Dendritic cell treated with granulocyte-macrophage colony-stimulating factor and Interleukin-4, amounts not matched to agents 40 ng/mL and 50 ng/mL, for 4 days (primary cell): Measurements from ENCODE around the gene ASAP2.
A peak's percentile ranks its signal among the peaks of the same experiment; 100 is the strongest.

Experiments used
- H3K27ac Mint-ChIP-seq: one replicate; pipeline ENCODE4 v1.8.0; 2022; ENCODE audit warnings: mild to moderate bottlenecking, mixed read lengths
- H3K27me3 Mint-ChIP-seq: one replicate; pipeline ENCODE4 v1.8.0; 2022; ENCODE audit warnings: mild to moderate bottlenecking, mixed read lengths
- H3K36me3 Mint-ChIP-seq: one replicate; pipeline ENCODE4 v1.8.0; 2022; ENCODE audit warnings: low read depth, mixed read lengths
- H3K4me1 Mint-ChIP-seq: one replicate; pipeline ENCODE4 v1.8.0; 2022; ENCODE audit warnings: low read depth, mixed read lengths
- H3K4me3 Mint-ChIP-seq: one replicate; pipeline ENCODE4 v1.8.0; 2022; ENCODE audit warnings: mild to moderate bottlenecking, moderate library complexity, mixed read lengths
- H3K9me3 Mint-ChIP-seq: one replicate; pipeline ENCODE4 v1.8.0; 2022; ENCODE audit warnings: mixed read lengths
- intact Hi-C: fragments of 100-400 bp; cut with micrococcal nuclease; formaldehyde crosslinking; loops from one replicate; pipeline ENCODE4 v1.15.0; 2022

The ASAP2 gene

GRCh38 chr2:9331704-9332103 lies 125.1 kb downstream of the ASAP2 start:
- no peaks in the 10 kb centered on the region for H3K36me3 Mint-ChIP-seq
- H3K27me3 Mint-ChIP-seq: no peaks in the 10 kb centered on the region
- H3K27ac Mint-ChIP-seq: no peak overlapping the region
- H3K4me1 Mint-ChIP-seq: peaks cover 49% of the 10 kb centered on the region
- intact Hi-C loops: loop anchor here (2.0 to 5.0 kb wide), 2 partner anchors 124 to 189 kb away; partner anchors contain the start of gene ASAP2
- H3K4me3 Mint-ChIP-seq: no peak overlapping the region
- no peaks in the 10 kb centered on the region for H3K9me3 Mint-ChIP-seq

DNA sequence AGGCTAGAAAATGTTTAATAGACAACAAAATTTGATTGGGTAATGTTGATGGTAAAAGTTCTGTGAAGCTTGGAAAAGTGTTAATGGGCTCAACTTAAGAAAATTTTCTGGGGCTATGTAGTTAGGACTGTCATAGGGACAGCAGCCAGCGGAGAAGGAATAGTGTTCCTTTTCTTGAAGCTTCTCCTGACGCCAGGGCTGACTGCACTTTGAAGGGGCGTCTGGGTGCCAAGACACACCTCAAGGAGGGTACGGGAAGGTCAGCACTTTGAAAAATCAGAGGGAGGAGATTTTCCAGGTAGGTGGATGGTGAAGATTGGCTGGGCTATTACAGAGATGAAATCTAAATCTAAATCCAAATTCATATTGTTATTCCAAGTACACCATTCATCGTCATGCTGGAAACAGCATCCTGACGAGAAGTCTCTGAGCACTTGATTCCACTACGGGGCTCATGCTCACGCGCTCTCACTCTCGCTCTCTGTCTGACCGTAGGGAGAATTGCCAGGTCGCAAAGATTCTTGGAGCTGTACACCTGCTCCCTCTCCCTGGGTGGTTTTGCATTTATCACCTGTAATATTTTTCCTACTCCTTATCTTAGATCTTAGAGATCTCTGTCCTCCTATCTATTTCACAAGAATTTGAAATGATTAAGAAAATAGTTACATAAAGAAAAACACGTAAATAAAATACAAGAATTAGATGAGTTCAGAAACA lies 125.7 kb downstream of the ASAP2 start:
- Mint-ChIP-seq H3K9me3 (no peaks in the 10 kb centered on the region), H3K4me1 (peaks cover 51% of the 10 kb centered on the region), H3K4me3 (no peak overlapping the region), H3K36me3 (no peaks in the 10 kb centered on the region), H3K27ac (no peak overlapping the region), H3K27me3 (no peaks in the 10 kb centered on the region)
- intact Hi-C loops: loop anchor here (2.0 to 5.0 kb wide), 2 partner anchors 125 to 189 kb away; partner anchors contain the start of gene ASAP2

- intact Hi-C loops: loop anchor here (2.0 to 5.0 kb wide), 2 partner anchors 126 to 190 kb away; partner anchors contain the start of gene ASAP2
- peaks cover 48% of the 10 kb centered on the region for H3K4me1 Mint-ChIP-seq
- H3K27ac Mint-ChIP-seq: no peak overlapping the region
- no peak overlapping the region for H3K4me3 Mint-ChIP-seq
- no peaks in the 10 kb centered on the region for H3K9me3 Mint-ChIP-seq
- no peaks in the 10 kb centered on the region for H3K36me3 Mint-ChIP-seq
- no peaks in the 10 kb centered on the region for H3K27me3 Mint-ChIP-seq
Observed at GRCh38 chr2:9332853-9333245, 126.2 kb downstream of the ASAP2 start.

- H3K4me1 Mint-ChIP-seq: peaks cover 44% of the 10 kb centered on the region
- peaks cover 6% of the 10 kb centered on the region for H3K36me3 Mint-ChIP-seq
- intact Hi-C loops: loop anchor here (2.0 to 5.0 kb wide), 2 partner anchors 126 to 191 kb away; partner anchors contain the start of gene ASAP2
- H3K27me3 Mint-ChIP-seq: no peaks in the 10 kb centered on the region
- peak overlapping the region; percentile 13 for H3K27ac Mint-ChIP-seq
- H3K9me3 Mint-ChIP-seq: no peaks in the 10 kb centered on the region
- no peak overlapping the region for H3K4me3 Mint-ChIP-seq
Observed at GRCh38 chr2:9333591-9334171, 127.1 kb downstream of the ASAP2 start.

GRCh38 chr2:9334761-9335160 lies 128.1 kb downstream of the ASAP2 start:
- Mint-ChIP-seq H3K27me3 (no peaks in the 10 kb centered on the region), H3K4me1 (peaks cover 36% of the 10 kb centered on the region), H3K4me3 (no peak overlapping the region), H3K36me3 (peaks cover 6% of the 10 kb centered on the region), H3K27ac (peak overlapping the region; percentile 81), H3K9me3 (no peaks in the 10 kb centered on the region)
- intact Hi-C loops: loop anchor here (5.0 kb wide), 1 partner anchor 127 kb away; the partner anchor contains the start of gene ASAP2

DNA sequence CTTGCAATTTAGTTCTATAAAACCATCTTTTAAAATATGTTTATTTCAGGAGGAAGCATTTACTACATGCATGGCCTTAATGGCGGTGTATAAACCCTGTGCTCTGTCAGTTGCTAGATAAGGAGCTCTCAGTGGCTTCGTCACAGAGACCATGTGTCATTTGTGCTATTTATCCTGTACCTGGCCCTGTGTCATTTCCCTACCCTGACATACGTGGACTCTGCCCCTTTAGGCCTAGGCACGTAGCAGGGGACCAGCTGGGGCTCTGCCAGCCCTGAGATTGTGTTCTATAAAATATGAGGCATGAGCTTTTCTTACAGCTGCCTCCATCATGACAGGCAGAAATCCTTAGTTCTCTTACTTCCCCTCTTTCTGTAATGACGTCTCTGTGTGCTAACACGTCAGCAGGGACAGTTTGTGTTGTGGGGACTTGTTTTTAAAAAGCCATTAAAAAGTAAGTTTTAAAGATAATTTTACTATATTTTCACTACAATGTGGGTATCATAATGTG lies 128.8 kb downstream of the ASAP2 start:
- H3K36me3 Mint-ChIP-seq: peaks cover 6% of the 10 kb centered on the region
- no peaks in the 10 kb centered on the region for H3K9me3 Mint-ChIP-seq
- peaks cover 30% of the 10 kb centered on the region for H3K4me1 Mint-ChIP-seq
- peak overlapping the region; percentile 81 for H3K27ac Mint-ChIP-seq
- no peak overlapping the region for H3K4me3 Mint-ChIP-seq
- H3K27me3 Mint-ChIP-seq: no peaks in the 10 kb centered on the region
- intact Hi-C loops: no loop called here

- Mint-ChIP-seq H3K27me3 (no peaks in the 10 kb centered on the region), H3K4me3 (no peak overlapping the region), H3K27ac (peak overlapping the region; percentile 80), H3K36me3 (peaks cover 6% of the 10 kb centered on the region), H3K9me3 (no peaks in the 10 kb centered on the region), H3K4me1 (peaks cover 22% of the 10 kb centered on the region)
- intact Hi-C loops: no loop called here
Observed at GRCh38 chr2:9336241-9336575, 129.6 kb downstream of the ASAP2 start.

- H3K9me3 Mint-ChIP-seq: no peaks in the 10 kb centered on the region
- H3K4me3 Mint-ChIP-seq: no peak overlapping the region
- peak overlapping the region; percentile 80 for H3K27ac Mint-ChIP-seq
- H3K27me3 Mint-ChIP-seq: no peaks in the 10 kb centered on the region
- H3K4me1 Mint-ChIP-seq: peaks cover 24% of the 10 kb centered on the region
- intact Hi-C loops: no loop called here
- peaks cover 6% of the 10 kb centered on the region for H3K36me3 Mint-ChIP-seq
Observed at GRCh38 chr2:9336576-9337314, 130.1 kb downstream of the ASAP2 start.

- H3K36me3 Mint-ChIP-seq: peaks cover 6% of the 10 kb centered on the region
- H3K4me3 Mint-ChIP-seq: no peak overlapping the region
- H3K27me3 Mint-ChIP-seq: no peaks in the 10 kb centered on the region
- intact Hi-C loops: no loop called here
- H3K4me1 Mint-ChIP-seq: peaks cover 30% of the 10 kb centered on the region
- no peak overlapping the region for H3K27ac Mint-ChIP-seq
- H3K9me3 Mint-ChIP-seq: no peaks in the 10 kb centered on the region
Observed at GRCh38 chr2:9337901-9338300, 131.3 kb downstream of the ASAP2 start.

- Mint-ChIP-seq H3K4me1 (peaks cover 13% of the 10 kb centered on the region), H3K4me3 (no peak overlapping the region), H3K27me3 (no peaks in the 10 kb centered on the region), H3K36me3 (peaks cover 6% of the 10 kb centered on the region), H3K9me3 (no peaks in the 10 kb centered on the region), H3K27ac (no peak overlapping the region)
- intact Hi-C loops: no loop called here
Observed at GRCh38 chr2:9341337-9341887, 134.8 kb downstream of the ASAP2 start.

DNA sequence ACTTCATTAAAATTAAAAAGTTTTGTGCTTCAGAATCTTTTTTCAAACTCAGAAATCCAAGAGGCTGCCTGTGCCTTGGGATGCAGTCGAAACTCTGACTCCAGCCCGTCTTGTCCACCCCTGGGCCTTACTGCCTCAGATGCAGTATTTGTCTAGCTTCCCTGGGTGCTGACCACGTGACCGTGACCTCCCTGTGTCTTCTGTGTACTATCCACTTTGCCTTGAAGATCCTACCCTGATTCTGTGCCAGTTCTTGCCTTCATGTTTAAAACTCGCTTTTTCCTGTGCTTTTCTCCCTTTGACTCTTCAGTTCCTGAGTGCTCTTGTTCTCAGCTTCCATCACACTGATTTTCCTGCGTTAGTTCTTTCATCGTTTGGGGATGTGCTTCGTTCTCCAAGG lies 136.0 kb downstream of the ASAP2 start:
- H3K4me1 Mint-ChIP-seq: peaks cover 17% of the 10 kb centered on the region
- H3K27me3 Mint-ChIP-seq: no peaks in the 10 kb centered on the region
- no peak overlapping the region for H3K4me3 Mint-ChIP-seq
- no peaks in the 10 kb centered on the region for H3K9me3 Mint-ChIP-seq
- intact Hi-C loops: no loop called here
- H3K27ac Mint-ChIP-seq: no peak overlapping the region
- peaks cover 6% of the 10 kb centered on the region for H3K36me3 Mint-ChIP-seq

DNA sequence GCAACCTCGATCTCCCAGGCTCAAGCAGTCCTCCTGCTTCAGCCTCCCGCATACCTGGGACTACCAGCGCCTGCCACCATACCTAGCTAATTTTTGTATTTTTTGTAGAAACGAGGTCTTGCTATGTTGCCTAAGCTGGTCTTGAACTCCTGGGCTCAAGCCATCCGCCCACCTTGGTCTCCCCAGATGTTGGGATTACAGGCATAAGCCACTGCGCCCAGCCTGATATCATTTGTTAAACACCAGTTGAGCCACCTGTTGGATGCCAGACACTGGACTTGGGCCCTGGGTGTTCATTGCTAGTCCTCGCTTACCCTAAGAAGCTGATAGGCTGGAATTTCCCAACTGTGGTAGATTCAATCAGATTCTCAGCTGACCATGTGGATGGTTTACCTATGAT lies 136.9 kb downstream of the ASAP2 start:
- Mint-ChIP-seq H3K27ac (no peak overlapping the region), H3K27me3 (no peaks in the 10 kb centered on the region), H3K4me1 (peaks cover 17% of the 10 kb centered on the region), H3K4me3 (no peak overlapping the region), H3K9me3 (no peaks in the 10 kb centered on the region), H3K36me3 (peaks cover under 1% of the 10 kb centered on the region)
- intact Hi-C loops: no loop called here

- Mint-ChIP-seq H3K4me3 (no peak overlapping the region), H3K36me3 (no peaks in the 10 kb centered on the region), H3K9me3 (no peaks in the 10 kb centered on the region), H3K4me1 (peaks cover 17% of the 10 kb centered on the region), H3K27ac (no peak overlapping the region), H3K27me3 (no peaks in the 10 kb centered on the region)
- intact Hi-C loops: no loop called here
Observed at GRCh38 chr2:9344434-9344833, 137.8 kb downstream of the ASAP2 start.

GRCh38 chr2:9345343-9345742 lies 138.7 kb downstream of the ASAP2 start:
- H3K9me3 Mint-ChIP-seq: no peaks in the 10 kb centered on the region
- H3K4me1 Mint-ChIP-seq: peaks cover 17% of the 10 kb centered on the region
- no peak overlapping the region for H3K4me3 Mint-ChIP-seq
- intact Hi-C loops: no loop called here
- H3K27me3 Mint-ChIP-seq: no peaks in the 10 kb centered on the region
- no peak overlapping the region for H3K27ac Mint-ChIP-seq
- H3K36me3 Mint-ChIP-seq: peaks cover under 1% of the 10 kb centered on the region
